Neural cell (in vitro differentiated cells): ENCODE results near the gene SIDT1. TPM values are rescaled to one million over a fixed set of nuclear protein-coding genes. Genes with fewer than 3 reads are reported as not detected.

Experiments used
- H2AFZ ChIP-seq: fragments of 200-600, 300-800 bp; sonication (generic), shearing (Covaris generic); 2 replicates; pipeline ENCODE4 v1.6.0; 2014; ENCODE audit warnings: low read depth, mild to moderate bottlenecking, antibody characterized with exemption, low read length, moderate library complexity
- H3F3A ChIP-seq: fragments of 200-600 bp; shearing (Covaris generic); 2 replicates; pipeline ENCODE4 v1.6.1; 2016; ENCODE audit warnings: mild to moderate bottlenecking, moderate library complexity, mixed read lengths, antibody characterized with exemption, low read length; ENCODE audit not compliant: insufficient read depth, poor library complexity, severe bottlenecking
- H3K27ac ChIP-seq: fragments of 200-600, 300-800 bp; sonication (generic), shearing (Covaris generic); 2 replicates; pipeline ENCODE4 v1.5.1; 2014; ENCODE audit warnings: mild to moderate bottlenecking, low read length, moderate library complexity
- H3K27me3 ChIP-seq: fragments of 300-800, 200-600 bp; sonication (generic), shearing (Covaris generic); 2 replicates; pipeline ENCODE4 v1.6.0; 2014; ENCODE audit warnings: mild to moderate bottlenecking, low read depth, low read length, moderate library complexity; ENCODE audit not compliant: insufficient read depth
- H3K36me3 ChIP-seq: fragments of 300-800, 200-600 bp; sonication (generic), shearing (Covaris generic); 2 replicates; pipeline ENCODE4 v1.5.1; 2014; ENCODE audit warnings: mild to moderate bottlenecking, antibody characterized with exemption, low read length, moderate library complexity; ENCODE audit not compliant: insufficient read depth
- H3K4me2 ChIP-seq: fragments of 300-800, 200-600 bp; sonication (generic), shearing (Covaris generic); 2 replicates; pipeline ENCODE4 v1.6.0; 2014; ENCODE audit warnings: mild to moderate bottlenecking, low read length
- H3K4me3 ChIP-seq: fragments of 300-800, 200-600 bp; sonication (generic), shearing (Covaris generic); 2 replicates; pipeline ENCODE4 v1.5.1; 2014; ENCODE audit warnings: mild to moderate bottlenecking, low read length, moderate library complexity
- H3K79me2 ChIP-seq: fragments of 200-600 bp; shearing (Covaris generic); replicated peaks from 2 replicates; pipeline ENCODE4 v1.6.0; 2014; ENCODE audit warnings: mild to moderate bottlenecking, low read length, moderate library complexity; ENCODE audit not compliant: insufficient read depth
- H3K9ac ChIP-seq: fragments of 300-800, 200-600 bp; sonication (generic), shearing (Covaris generic); 2 replicates; pipeline ENCODE4 v1.6.1; 2016; ENCODE audit warnings: mild to moderate bottlenecking, low read length, mixed read lengths
- H3K9me2 ChIP-seq: fragments of 200-600 bp; shearing (Covaris generic); 2 replicates; pipeline ENCODE4 v1.6.1; 2016; ENCODE audit warnings: mild to moderate bottlenecking, low read length, mixed read lengths; ENCODE audit not compliant: insufficient read depth
- H3K9me3 ChIP-seq: fragments of 200-600, 300-800 bp; sonication (generic), shearing (Covaris generic); 2 replicates; pipeline ENCODE4 v1.6.1; 2016; ENCODE audit warnings: mild to moderate bottlenecking, mixed run types, low read length, moderate library complexity, mixed read lengths
- H4K20me1 ChIP-seq: fragments of 200-600 bp; shearing (Covaris generic); 2 replicates; pipeline ENCODE4 v1.6.1; 2016; ENCODE audit warnings: mild to moderate bottlenecking, mixed run types; ENCODE audit not compliant: insufficient read depth
- EP300 ChIP-seq: fragments of 450-650 bp; conservative IDR thresholded peaks from 2 replicates; pipeline ENCODE4 v1.6.1; 2014; ENCODE audit warnings: antibody characterized with exemption, mild to moderate bottlenecking, moderate library complexity; ENCODE audit not compliant: poor library complexity, severe bottlenecking
- EZH2 ChIP-seq: fragments of 200-600, 300-800 bp; shearing (Covaris generic), sonication (generic); IDR thresholded peaks from 2 replicates; pipeline ENCODE4 v1.6.1; 2014; ENCODE audit warnings: antibody characterized with exemption, low read length, borderline replicate concordance, mild to moderate bottlenecking; ENCODE audit not compliant: insufficient read depth, poor library complexity, severe bottlenecking
- MXI1 ChIP-seq: fragments of 450-650 bp; conservative IDR thresholded peaks from 2 replicates; pipeline ENCODE4 v1.6.1; 2014; ENCODE audit warnings: antibody characterized with exemption, mild to moderate bottlenecking; ENCODE audit not compliant: poor library complexity, severe bottlenecking
- POLR2AphosphoS5 ChIP-seq: IDR thresholded peaks from 2 replicates; pipeline ENCODE4 v1.6.1; 2012
- RAD21 ChIP-seq: fragments of 450-650 bp; conservative IDR thresholded peaks from 2 replicates; pipeline ENCODE4 v1.6.1; 2014; ENCODE audit warnings: antibody characterized with exemption, mild to moderate bottlenecking, moderate library complexity
- SMC3 ChIP-seq: fragments of 450-650 bp; conservative IDR thresholded peaks from 2 replicates; pipeline ENCODE4 v1.6.1; 2014; ENCODE audit warnings: antibody characterized with exemption, mild to moderate bottlenecking, moderate library complexity; ENCODE audit not compliant: poor library complexity
- TAF1 ChIP-seq: IDR thresholded peaks from 2 replicates; pipeline ENCODE4 v1.6.1; 2012; ENCODE audit warnings: low read depth
- polyA plus RNA-seq: library from polyadenylated mRNA; depleted of rRNA; stranded (reverse); fragments of >200 nt; gene quantifications from 2 replicates; pipeline ENCODE4 v1.2.3, GENCODE V29; 2014
- TF ChIP-seq, protein P1 (sequence below): IDR thresholded peaks from 2 replicates; pipeline ENCODE4 v1.6.1; 2012; ENCODE audit warnings: borderline replicate concordance
- TF ChIP-seq, protein P2 (sequence below): fragments of 450-650 bp; IDR thresholded peaks from 2 replicates; pipeline ENCODE4 v1.5.1; 2014; ENCODE audit warnings: antibody characterized with exemption, mild to moderate bottlenecking, moderate library complexity; ENCODE audit not compliant: poor library complexity, severe bottlenecking

The SIDT1 gene
- polyA plus RNA-seq, 1 donor from 2014 or later = 0.22 TPM

DNA sequence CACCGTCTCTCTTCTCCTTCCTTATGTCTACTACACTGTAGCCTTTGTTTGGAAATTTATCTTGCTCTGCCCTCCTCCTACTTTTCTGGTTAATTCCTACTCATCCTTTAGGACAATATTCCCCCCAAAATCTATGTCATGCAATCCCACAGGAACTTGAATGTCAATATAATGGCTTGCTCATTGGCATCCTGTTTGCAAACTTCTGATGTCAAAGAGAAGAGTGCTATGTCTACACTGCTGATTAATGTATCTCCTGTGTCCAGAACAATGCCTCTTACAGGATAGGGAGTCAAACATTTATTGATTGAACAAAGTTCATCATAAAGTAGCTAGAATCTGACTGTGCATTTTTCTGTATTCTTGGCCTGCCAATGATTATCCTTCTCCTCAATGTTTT, 22.8 kb downstream of the SIDT1 start:
- Histone ChIP-seq H4K20me1 (no peaks in the 10 kb centered on the region), H3K4me3 (no peak overlapping the region), H3K4me2 (no peak overlapping the region), H2AFZ (no peak overlapping the region), H3K79me2 (no peaks in the 10 kb centered on the region), H3K9me2 (no peaks in the 10 kb centered on the region), H3K9me3 (no peaks in the 10 kb centered on the region), H3K27ac (no peak overlapping the region), H3K36me3 (no peaks in the 10 kb centered on the region), H3F3A (no peaks in the 10 kb centered on the region), H3K9ac (no peak overlapping the region), H3K27me3 (no peaks in the 10 kb centered on the region)
- no peak for TF ChIP-seq EP300
- no peak for TF ChIP-seq RAD21
- TF ChIP-seq EZH2 = no peak
- TF ChIP-seq, protein P1, sequence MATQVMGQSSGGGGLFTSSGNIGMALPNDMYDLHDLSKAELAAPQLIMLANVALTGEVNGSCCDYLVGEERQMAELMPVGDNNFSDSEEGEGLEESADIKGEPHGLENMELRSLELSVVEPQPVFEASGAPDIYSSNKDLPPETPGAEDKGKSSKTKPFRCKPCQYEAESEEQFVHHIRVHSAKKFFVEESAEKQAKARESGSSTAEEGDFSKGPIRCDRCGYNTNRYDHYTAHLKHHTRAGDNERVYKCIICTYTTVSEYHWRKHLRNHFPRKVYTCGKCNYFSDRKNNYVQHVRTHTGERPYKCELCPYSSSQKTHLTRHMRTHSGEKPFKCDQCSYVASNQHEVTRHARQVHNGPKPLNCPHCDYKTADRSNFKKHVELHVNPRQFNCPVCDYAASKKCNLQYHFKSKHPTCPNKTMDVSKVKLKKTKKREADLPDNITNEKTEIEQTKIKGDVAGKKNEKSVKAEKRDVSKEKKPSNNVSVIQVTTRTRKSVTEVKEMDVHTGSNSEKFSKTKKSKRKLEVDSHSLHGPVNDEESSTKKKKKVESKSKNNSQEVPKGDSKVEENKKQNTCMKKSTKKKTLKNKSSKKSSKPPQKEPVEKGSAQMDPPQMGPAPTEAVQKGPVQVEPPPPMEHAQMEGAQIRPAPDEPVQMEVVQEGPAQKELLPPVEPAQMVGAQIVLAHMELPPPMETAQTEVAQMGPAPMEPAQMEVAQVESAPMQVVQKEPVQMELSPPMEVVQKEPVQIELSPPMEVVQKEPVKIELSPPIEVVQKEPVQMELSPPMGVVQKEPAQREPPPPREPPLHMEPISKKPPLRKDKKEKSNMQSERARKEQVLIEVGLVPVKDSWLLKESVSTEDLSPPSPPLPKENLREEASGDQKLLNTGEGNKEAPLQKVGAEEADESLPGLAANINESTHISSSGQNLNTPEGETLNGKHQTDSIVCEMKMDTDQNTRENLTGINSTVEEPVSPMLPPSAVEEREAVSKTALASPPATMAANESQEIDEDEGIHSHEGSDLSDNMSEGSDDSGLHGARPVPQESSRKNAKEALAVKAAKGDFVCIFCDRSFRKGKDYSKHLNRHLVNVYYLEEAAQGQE = no peak
- TF ChIP-seq SMC3 = no peak
- TF ChIP-seq, protein P2, sequence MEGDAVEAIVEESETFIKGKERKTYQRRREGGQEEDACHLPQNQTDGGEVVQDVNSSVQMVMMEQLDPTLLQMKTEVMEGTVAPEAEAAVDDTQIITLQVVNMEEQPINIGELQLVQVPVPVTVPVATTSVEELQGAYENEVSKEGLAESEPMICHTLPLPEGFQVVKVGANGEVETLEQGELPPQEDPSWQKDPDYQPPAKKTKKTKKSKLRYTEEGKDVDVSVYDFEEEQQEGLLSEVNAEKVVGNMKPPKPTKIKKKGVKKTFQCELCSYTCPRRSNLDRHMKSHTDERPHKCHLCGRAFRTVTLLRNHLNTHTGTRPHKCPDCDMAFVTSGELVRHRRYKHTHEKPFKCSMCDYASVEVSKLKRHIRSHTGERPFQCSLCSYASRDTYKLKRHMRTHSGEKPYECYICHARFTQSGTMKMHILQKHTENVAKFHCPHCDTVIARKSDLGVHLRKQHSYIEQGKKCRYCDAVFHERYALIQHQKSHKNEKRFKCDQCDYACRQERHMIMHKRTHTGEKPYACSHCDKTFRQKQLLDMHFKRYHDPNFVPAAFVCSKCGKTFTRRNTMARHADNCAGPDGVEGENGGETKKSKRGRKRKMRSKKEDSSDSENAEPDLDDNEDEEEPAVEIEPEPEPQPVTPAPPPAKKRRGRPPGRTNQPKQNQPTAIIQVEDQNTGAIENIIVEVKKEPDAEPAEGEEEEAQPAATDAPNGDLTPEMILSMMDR = no peak

DNA sequence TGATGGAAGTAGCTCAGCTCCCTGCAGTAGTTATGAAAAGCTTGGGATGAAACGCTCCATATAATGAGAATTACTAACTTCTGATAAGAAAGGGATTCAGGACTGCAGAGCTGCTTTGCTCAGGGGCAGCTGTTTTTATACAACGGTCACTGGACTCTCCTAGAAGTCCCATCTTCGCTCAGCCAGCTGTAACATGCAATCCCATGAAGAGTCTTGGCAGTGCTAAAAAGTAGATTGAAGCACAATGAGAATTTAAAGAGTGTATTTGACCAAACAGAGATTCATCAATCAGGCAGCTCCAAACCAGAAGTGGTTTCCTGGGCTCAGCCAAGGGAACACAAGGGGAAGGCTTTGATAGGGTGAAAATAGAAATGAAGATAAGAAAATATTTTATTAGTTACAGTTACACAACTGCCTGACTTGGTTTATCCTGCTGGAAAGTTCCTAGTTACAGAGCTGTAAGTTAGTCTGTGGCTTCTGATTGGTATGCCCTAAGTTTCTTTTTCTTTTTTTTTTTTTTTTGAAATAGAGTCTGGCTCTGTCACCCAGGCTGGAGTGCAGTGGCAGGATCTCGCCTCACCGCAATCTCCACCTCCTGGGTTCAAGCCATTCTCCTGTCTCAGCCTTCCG, 24.1 kb downstream of the SIDT1 start:
- H3K4me3 ChIP-seq = no peak overlapping the region
- no peak overlapping the region for H3K4me2 ChIP-seq
- no peaks in the 10 kb centered on the region for H3F3A ChIP-seq
- no peaks in the 10 kb centered on the region for H3K9me2 ChIP-seq
- H3K27ac ChIP-seq = no peak overlapping the region
- no peaks in the 10 kb centered on the region for H4K20me1 ChIP-seq
- no peak overlapping the region for H3K9ac ChIP-seq
- no peaks in the 10 kb centered on the region for H3K9me3 ChIP-seq
- no peaks in the 10 kb centered on the region for H3K36me3 ChIP-seq
- H3K27me3 ChIP-seq = no peaks in the 10 kb centered on the region
- no peak for TF ChIP-seq RAD21
- TF ChIP-seq TAF1 = no peak
- TF ChIP-seq, protein P1 = no peak
- no peak for TF ChIP-seq POLR2AphosphoS5
- TF ChIP-seq, protein P2 = no peak
- no peak for TF ChIP-seq EZH2
- no peak for TF ChIP-seq MXI1
- no peak for TF ChIP-seq SMC3
- TF ChIP-seq EP300 = no peak
- H2AFZ ChIP-seq = no peak overlapping the region
- H3K79me2 ChIP-seq = no peaks in the 10 kb centered on the region
